GM19025 (cell line): ENCODE data around the gene GMPS.

Source experiments
- ATAC-seq: cut with Tn5 transposase; IDR thresholded peaks from one replicate; pipeline ENCODE4 v1.9.1; 2021; ENCODE audit warnings: mild to moderate bottlenecking, low read depth, moderate library complexity; ENCODE audit not compliant: unreplicated experiment

The GMPS gene

GRCh38 chr3:155989536-155989935, 119.1 kb downstream of the GMPS start:
- ATAC-seq: no peak

- ATAC-seq: no peak
These were observed 120.8 kb downstream of the GMPS start for GRCh38 chr3:155991212-155991611.

GRCh38 chr3:155991847-155992246, 121.4 kb downstream of the GMPS start:
- no peak for ATAC-seq
